ENCODE results near the gene CLIC3.

CLIC3 gene

GRCh38 chr9:137030538-137031527 lies 34.5 kb upstream of the CLIC3 start:
- DNase-seq: no peak

- DNase-seq: no peak
Measured at GRCh38 chr9:137030006-137030405, 33.6 kb upstream of the CLIC3 start.

- no peak for DNase-seq
Measured at GRCh38 chr9:137029058-137029936, 32.9 kb upstream of the CLIC3 start.

- DNase-seq: no peak
Measured at GRCh38 chr9:137028263-137029057, 32.1 kb upstream of the CLIC3 start.

GRCh38 chr9:137027369-137028262 lies 31.2 kb upstream of the CLIC3 start, which contains the start of gene ABCA2:
Gene ABCA2 (minus strand): TSS chr9:137028237. CDS start chr9:137028140, 97 bp downstream.
- DNase-seq: no peak

- DNase-seq: no peak
Measured at GRCh38 chr9:137026828-137027227, 30.5 kb upstream of the CLIC3 start.

- no peak for DNase-seq
Measured at GRCh38 chr9:137026384-137026783, 30.0 kb upstream of the CLIC3 start.

- no peak for DNase-seq
Measured at GRCh38 chr9:137025517-137025966, 29.2 kb upstream of the CLIC3 start.

- DNase-seq: no peak
Measured at GRCh38 chr9:137023583-137023991, 27.2 kb upstream of the CLIC3 start.

- no peak for DNase-seq
Measured at GRCh38 chr9:137023157-137023556, 26.8 kb upstream of the CLIC3 start.

- no peak for DNase-seq
Measured at GRCh38 chr9:137022662-137023008, 26.3 kb upstream of the CLIC3 start.

- DNase-seq: no peak
Measured at GRCh38 chr9:137021979-137022661, 25.8 kb upstream of the CLIC3 start.

GRCh38 chr9:137021568-137021978 lies 25.2 kb upstream of the CLIC3 start:
- no peak for DNase-seq

- DNase-seq: no peak
Measured at GRCh38 chr9:137020771-137021567, 24.6 kb upstream of the CLIC3 start.

GRCh38 chr9:137019891-137020683 lies 23.7 kb upstream of the CLIC3 start:
- DNase-seq: no peak

GRCh38 chr9:137018761-137019559 lies 22.6 kb upstream of the CLIC3 start:
- DNase-seq: no peak

- DNase-seq: no peak
Measured at GRCh38 chr9:137017791-137018497, 21.6 kb upstream of the CLIC3 start.

GRCh38 chr9:137017071-137017470 lies 20.7 kb upstream of the CLIC3 start:
- DNase-seq: no peak
